Measurements from ENCODE around the gene CAMSAP1.

CAMSAP1 gene

GRCh38 chr9:135805422-135806022 lies 101.8 kb downstream of the CAMSAP1 start:
- FAIRE-seq = no peak

- FAIRE-seq = no peak
Measured at GRCh38 chr9:135804581-135805421, 102.5 kb downstream of the CAMSAP1 start.

GRCh38 chr9:135803441-135803840 lies 103.9 kb downstream of the CAMSAP1 start:
- no peak for FAIRE-seq

GRCh38 chr9:135802876-135803419 lies 104.4 kb downstream of the CAMSAP1 start:
- no peak for FAIRE-seq

- FAIRE-seq = no peak
Measured at GRCh38 chr9:135801070-135801469, 106.3 kb downstream of the CAMSAP1 start.

GRCh38 chr9:135799261-135799660 lies 108.1 kb downstream of the CAMSAP1 start:
- no peak for FAIRE-seq

- FAIRE-seq = no peak
Measured at GRCh38 chr9:135798263-135798585, 109.1 kb downstream of the CAMSAP1 start.

- no peak for FAIRE-seq
Measured at GRCh38 chr9:135797507-135798262, 109.7 kb downstream of the CAMSAP1 start.

GRCh38 chr9:135796784-135797485 lies 110.4 kb downstream of the CAMSAP1 start:
- FAIRE-seq = no peak

GRCh38 chr9:135795391-135795790 lies 112.0 kb downstream of the CAMSAP1 start:
- FAIRE-seq = no peak

GRCh38 chr9:135794361-135794885 lies 112.9 kb downstream of the CAMSAP1 start:
- FAIRE-seq = no peak

- no peak for FAIRE-seq
Measured at GRCh38 chr9:135794057-135794335, 113.3 kb downstream of the CAMSAP1 start.

- FAIRE-seq = no peak
Measured at GRCh38 chr9:135793221-135794056, 113.9 kb downstream of the CAMSAP1 start.

- FAIRE-seq = no peak
Measured at GRCh38 chr9:135792268-135793128, 114.8 kb downstream of the CAMSAP1 start.

- FAIRE-seq = no peak
Measured at GRCh38 chr9:135791431-135792267, 115.7 kb downstream of the CAMSAP1 start.

GRCh38 chr9:135790850-135791249 lies 116.5 kb downstream of the CAMSAP1 start:
- no peak for FAIRE-seq

GRCh38 chr9:135790356-135790755 lies 117.0 kb downstream of the CAMSAP1 start:
- FAIRE-seq = no peak

- no peak for FAIRE-seq
Measured at GRCh38 chr9:135789838-135790291, 117.5 kb downstream of the CAMSAP1 start.

GRCh38 chr9:135788576-135789300 lies 118.6 kb downstream of the CAMSAP1 start:
- no peak for FAIRE-seq
